ENCODE data around the gene KRTAP10-7.
"Not testable (repeated sequence)": the region's sequence is repeated elsewhere in the genome, so short reads cannot be mapped to it uniquely, and the experiment has no call there.

The KRTAP10-7 gene

GRCh38 chr21:44600118-44600978, at the start of gene KRTAP10-7:
Gene KRTAP10-7, plus strand, starts transcription at chr21:44600597. Its CDS starts 25 bp downstream, at chr21:44600622.
- DNase-seq: not testable (repeated sequence)

GRCh38 chr21:44550807-44551206, 49.6 kb upstream of the KRTAP10-7 start:
- no peak for DNase-seq

GRCh38 chr21:44551340-44551961, 48.9 kb upstream of the KRTAP10-7 start, which contains the start of gene KRTAP10-2:
Gene KRTAP10-2, minus strand, starts transcription at chr21:44551505. Its CDS starts 47 bp downstream, at chr21:44551458.
- no peak for DNase-seq

- DNase-seq: no peak
Observed at GRCh38 chr21:44552136-44552535, 48.3 kb upstream of the KRTAP10-7 start.

GRCh38 chr21:44552681-44553080, 47.7 kb upstream of the KRTAP10-7 start:
- DNase-seq: no peak

GRCh38 chr21:44555200-44555875, 45.1 kb upstream of the KRTAP10-7 start:
- no peak for DNase-seq

- DNase-seq: no peak
Observed at GRCh38 chr21:44556879-44557278, 43.5 kb upstream of the KRTAP10-7 start.

- DNase-seq: no peak
Observed at GRCh38 chr21:44557491-44558328, 42.7 kb upstream of the KRTAP10-7 start.

- DNase-seq: not testable (repeated sequence)
Observed at GRCh38 chr21:44558329-44558675, 42.1 kb upstream of the KRTAP10-7 start.

- DNase-seq: no peak
Observed at GRCh38 chr21:44558695-44559094, 41.7 kb upstream of the KRTAP10-7 start, which contains the start of gene KRTAP10-3. Gene KRTAP10-3, minus strand, starts transcription at chr21:44558795. Its CDS starts 80 bp downstream, at chr21:44558715.

- no peak for DNase-seq
Observed at GRCh38 chr21:44564099-44564498, 36.3 kb upstream of the KRTAP10-7 start.

- no peak for DNase-seq
Observed at GRCh38 chr21:44564886-44565598, 35.4 kb upstream of the KRTAP10-7 start.

GRCh38 chr21:44566403-44566802, 34.0 kb upstream of the KRTAP10-7 start:
- DNase-seq: no peak

GRCh38 chr21:44567481-44568171, 32.8 kb upstream of the KRTAP10-7 start:
- DNase-seq: no peak

GRCh38 chr21:44568261-44568660, 32.1 kb upstream of the KRTAP10-7 start:
- no peak for DNase-seq

- no peak for DNase-seq
Observed at GRCh38 chr21:44568667-44569556, 31.5 kb upstream of the KRTAP10-7 start.

GRCh38 chr21:44569861-44570517, 30.4 kb upstream of the KRTAP10-7 start:
- no peak for DNase-seq

GRCh38 chr21:44571296-44571695, 29.1 kb upstream of the KRTAP10-7 start:
- DNase-seq: no peak
